ENCODE results near the gene TUBA4B.

DNA sequence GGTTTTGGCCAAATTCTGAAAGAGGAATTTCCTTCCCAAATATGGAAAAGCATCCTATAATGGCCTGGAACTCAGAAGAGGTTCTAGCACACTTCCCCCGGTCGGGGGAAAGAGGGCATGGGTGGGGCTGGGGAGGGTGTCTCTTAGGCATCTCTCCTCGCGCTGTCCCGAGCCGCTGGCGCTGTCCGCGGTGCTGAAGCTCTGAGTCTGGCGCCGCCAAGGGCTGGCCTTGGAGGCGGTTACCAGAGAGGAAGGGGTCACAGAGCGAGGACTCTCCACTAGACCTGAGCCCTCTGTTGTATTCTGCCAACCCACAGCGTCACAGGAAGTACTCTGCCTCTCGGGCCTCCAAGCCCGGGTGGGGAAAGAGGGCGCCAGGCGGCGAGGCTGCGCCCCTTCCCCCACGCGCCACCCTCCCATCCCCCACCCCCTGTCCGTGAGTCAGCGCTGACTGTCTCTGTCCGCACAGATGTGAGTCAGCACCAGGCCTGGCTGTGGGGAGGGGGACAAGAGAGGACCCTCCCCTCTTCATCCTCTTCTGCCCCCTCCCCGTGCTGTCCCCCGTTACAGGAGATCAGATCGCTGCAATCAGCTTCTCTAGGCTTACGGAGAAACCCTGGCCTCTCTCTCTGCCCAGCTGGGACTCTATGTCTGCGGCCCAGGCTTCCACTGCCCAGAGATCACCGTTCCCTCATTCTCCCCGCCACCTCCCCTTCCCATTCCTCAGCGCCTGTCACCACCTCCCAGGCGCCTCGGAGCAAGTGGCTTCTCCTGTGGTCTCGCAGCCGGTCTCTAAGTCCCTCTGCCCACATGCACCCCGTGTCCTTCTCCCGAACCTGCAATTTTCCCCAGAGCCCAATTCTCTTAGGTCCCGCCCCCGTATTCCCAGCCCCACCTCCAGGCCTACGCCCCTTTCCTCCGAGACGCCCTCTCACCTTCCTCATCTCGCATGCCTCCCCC is 55.4 kb downstream of the TUBA4B start:
- TF ChIP-seq, protein P1, sequence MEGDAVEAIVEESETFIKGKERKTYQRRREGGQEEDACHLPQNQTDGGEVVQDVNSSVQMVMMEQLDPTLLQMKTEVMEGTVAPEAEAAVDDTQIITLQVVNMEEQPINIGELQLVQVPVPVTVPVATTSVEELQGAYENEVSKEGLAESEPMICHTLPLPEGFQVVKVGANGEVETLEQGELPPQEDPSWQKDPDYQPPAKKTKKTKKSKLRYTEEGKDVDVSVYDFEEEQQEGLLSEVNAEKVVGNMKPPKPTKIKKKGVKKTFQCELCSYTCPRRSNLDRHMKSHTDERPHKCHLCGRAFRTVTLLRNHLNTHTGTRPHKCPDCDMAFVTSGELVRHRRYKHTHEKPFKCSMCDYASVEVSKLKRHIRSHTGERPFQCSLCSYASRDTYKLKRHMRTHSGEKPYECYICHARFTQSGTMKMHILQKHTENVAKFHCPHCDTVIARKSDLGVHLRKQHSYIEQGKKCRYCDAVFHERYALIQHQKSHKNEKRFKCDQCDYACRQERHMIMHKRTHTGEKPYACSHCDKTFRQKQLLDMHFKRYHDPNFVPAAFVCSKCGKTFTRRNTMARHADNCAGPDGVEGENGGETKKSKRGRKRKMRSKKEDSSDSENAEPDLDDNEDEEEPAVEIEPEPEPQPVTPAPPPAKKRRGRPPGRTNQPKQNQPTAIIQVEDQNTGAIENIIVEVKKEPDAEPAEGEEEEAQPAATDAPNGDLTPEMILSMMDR (conservative IDR thresholded peaks at IDR 0.05; ENCODE audit: low read depth, low read length): no peak
- no peak for TF ChIP-seq MAFK (IDR thresholded peaks at IDR 0.05; ENCODE audit: low read depth, low read length)
- TF ChIP-seq, protein P2, sequence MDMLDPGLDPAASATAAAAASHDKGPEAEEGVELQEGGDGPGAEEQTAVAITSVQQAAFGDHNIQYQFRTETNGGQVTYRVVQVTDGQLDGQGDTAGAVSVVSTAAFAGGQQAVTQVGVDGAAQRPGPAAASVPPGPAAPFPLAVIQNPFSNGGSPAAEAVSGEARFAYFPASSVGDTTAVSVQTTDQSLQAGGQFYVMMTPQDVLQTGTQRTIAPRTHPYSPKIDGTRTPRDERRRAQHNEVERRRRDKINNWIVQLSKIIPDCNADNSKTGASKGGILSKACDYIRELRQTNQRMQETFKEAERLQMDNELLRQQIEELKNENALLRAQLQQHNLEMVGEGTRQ (IDR thresholded peaks at IDR 0.05; ENCODE audit: low read depth, low read length): no peak
- TF ChIP-seq POLR2A (IDR thresholded peaks at IDR 0.05; ENCODE audit: low read depth, low read length): 0 out of 2 replicates have a peak, but pooled peaks have one; percentile 13
- peak; percentile 66 for TF ChIP-seq FOS (IDR thresholded peaks at IDR 0.05; ENCODE audit: low read depth, low read length)
- TF ChIP-seq MXI1 (IDR thresholded peaks at IDR 0.05; ENCODE audit: borderline replicate concordance, low read depth, low read length): peak; percentile 80
- no peak for TF ChIP-seq BHLHE40 (IDR thresholded peaks at IDR 0.05; ENCODE audit: low read depth, low read length)
